ENCODE data around the gene FNDC4. TPM values are rescaled to one million over a fixed set of nuclear protein-coding genes. Genes with fewer than 3 reads are reported as not detected.

FNDC4 gene
- total and polyA plus RNA-seq, 2 of the 8 experiments (the other 6 are each of a cell fraction or from before 2014, with no cell fraction given), result 14.1 to 14.7 TPM

- H3K4ac ChIP-seq (replicated peaks; ENCODE audit: insufficient read length, low read depth, low read length), result no peak overlapping the region
- H3K9ac ChIP-seq (replicated peaks in 1 of 4; ENCODE audit: extremely low read depth in 1 of 4, low read depth in 3 of 4, low read length in 3 of 4), result no peak overlapping the region
- no peak overlapping the region for H2AK5ac ChIP-seq (ENCODE audit: low read depth, low read length)
- no peak overlapping the region for H4K5ac ChIP-seq (ENCODE audit: insufficient read length, low read depth, low read length)
- no peak for FAIRE-seq
- no peak overlapping the region for H3K18ac ChIP-seq (ENCODE audit: extremely low read depth, low read length)
- H2BK15ac ChIP-seq (ENCODE audit: low read length), result no peak overlapping the region
- no peak overlapping the region for H3K4me3 ChIP-seq (ENCODE audit: extremely low read depth in 1 of 4, insufficient read depth in 2 of 4, low read depth in 3 of 4, low read length in 4 of 4)
- no peaks in the 10 kb centered on the region for H3K9me3 ChIP-seq (ENCODE audit: insufficient read depth in 2 of 2, low read depth in 1 of 2, low read length in 1 of 2)
- no peaks in the 10 kb centered on the region for H4K20me1 ChIP-seq (replicated peaks in 1 of 2; ENCODE audit: control insufficient read depth in 1 of 2, insufficient read depth in 2 of 2, low read length in 2 of 2)
- H3K14ac ChIP-seq (ENCODE audit: insufficient read length), result no peak overlapping the region
- no peaks in the 10 kb centered on the region for H3K27me3 ChIP-seq (replicated peaks in 1 of 4; ENCODE audit: control insufficient read depth in 3 of 4, extremely low read depth in 1 of 4, insufficient read depth in 3 of 4, low read length in 3 of 4)
- H2BK5ac ChIP-seq (ENCODE audit: low read depth, low read length), result no peak overlapping the region
- H2BK20ac ChIP-seq (ENCODE audit: low read length), result no peak overlapping the region
- ChIA-PET CTCF (ENCODE audit: partially characterized antibody) (interaction anchor here (1.0 to 1.8 kb wide), 2 partner anchors 8 to 12 kb away, joined by 4 to 6 read pairs; no protein-coding TSS in a partner anchor), POLR2A (ENCODE audit: partially characterized antibody) (interaction anchor here (1.0 to 1.4 kb wide), 2 partner anchors 158 to 197 kb away, joined by 3 to 4 read pairs; no protein-coding TSS in a partner anchor)
- H3K23me2 ChIP-seq (ENCODE audit: low read depth, low read length), result no peaks in the 10 kb centered on the region
- peaks cover 0 to 10% (median 2%) of the 10 kb centered on the region in 4 experiments; a peak in 1 of 8 replicates for H3K36me3 ChIP-seq (ENCODE audit: control insufficient read depth in 2 of 4, insufficient read depth in 4 of 4, low read length in 3 of 4)
- H4K8ac ChIP-seq (ENCODE audit: extremely low read depth, insufficient read depth, low read length), result no peak overlapping the region
- peaks cover 0 to 4% (median 1%) of the 10 kb centered on the region in 4 experiments; a peak in 1 of 7 replicates for H3K4me1 ChIP-seq (replicated peaks in 1 of 4; ENCODE audit: control insufficient read depth in 3 of 4, insufficient read depth in 4 of 4, low read length in 3 of 4)
- no peaks in the 10 kb centered on the region; the same call in 1 of the 2 replicates for H3K79me1 ChIP-seq (ENCODE audit: low read depth, low read length)
- 81% methylated on average over 8 of the region's 8 CpGs; no CpG with 5 or more reads in 1 of the 2 experiments for WGBS, 2 experiments (ENCODE audit: extremely low coverage in 1 of 2, insufficient coverage in 1 of 2, insufficient read length in 1 of 2, insufficient replicate concordance in 2 of 2, low coverage in 1 of 2, low lambda C conversion rate in 2 of 2, missing lambda C conversion rate in 1 of 2)
- no peak overlapping the region for H2BK12ac ChIP-seq (ENCODE audit: low read depth, low read length)
- H2BK120ac ChIP-seq (replicated peaks; ENCODE audit: low read depth, low read length), result no peak overlapping the region
- no peak overlapping the region for H3K56ac ChIP-seq (replicated peaks; ENCODE audit: insufficient read length, low read depth, low read length)
- H3K27ac ChIP-seq (ENCODE audit: low read depth, low read length), result no peak overlapping the region
- H4K91ac ChIP-seq (replicated peaks; ENCODE audit: insufficient read length, low read length), result no peak overlapping the region
- no peak for DNase-seq (ENCODE audit: low read depth in 1 of 2, low spot score in 2 of 2)
- H3K23ac ChIP-seq (ENCODE audit: insufficient read length), result no peak overlapping the region
- no peak overlapping the region for H2AFZ ChIP-seq (ENCODE audit: low read length)
- no peaks in the 10 kb centered on the region for H3K79me2 ChIP-seq (ENCODE audit: control insufficient read depth in 1 of 2, insufficient read depth in 2 of 2, low read length in 2 of 2)
- H3K4me2 ChIP-seq (ENCODE audit: insufficient read depth in 1 of 2, low read depth in 2 of 2, low read length in 2 of 2), result no peak overlapping the region
- TF ChIP-seq MAFK (IDR thresholded peaks at IDR 0.05; ENCODE audit: low read depth, low read length) (no peak), TBP (IDR thresholded peaks at IDR 0.05; ENCODE audit: low read depth, low read length) (no peak), SP2 (IDR thresholded peaks at IDR 0.05; ENCODE audit: low read length) (no peak), RBBP5 (IDR thresholded peaks at IDR 0.05; ENCODE audit: borderline replicate concordance, low read depth, low read length) (no peak), NRF1 (IDR thresholded peaks at IDR 0.05; ENCODE audit: low read depth, low read length) (no peak), USF2 (IDR thresholded peaks at IDR 0.05; ENCODE audit: low read length) (no peak), KDM5A (IDR thresholded peaks at IDR 0.05; ENCODE audit: low read length) (no peak), POLR2A (IDR thresholded peaks at IDR 0.05; ENCODE audit: control extremely low read depth in 1 of 2, low read depth in 2 of 2, low read length in 2 of 2) (no peak), TEAD4 (IDR thresholded peaks at IDR 0.05; ENCODE audit: low read depth, low read length) (no peak), TAF7 (optimal IDR thresholded peaks at IDR 0.05; ENCODE audit: borderline replicate concordance, low read depth, low read length) (no peak)
Measured at GRCh38 chr2:27461118-27461517, 33.9 kb downstream of the FNDC4 start.
